Measurements from ENCODE around the gene ARHGAP19.

The ARHGAP19 gene

GRCh38 chr10:97196223-97197029 lies 96.0 kb downstream of the ARHGAP19 start:
- no peak for DNase-seq (ENCODE audit: low read depth, low spot score)

DNA sequence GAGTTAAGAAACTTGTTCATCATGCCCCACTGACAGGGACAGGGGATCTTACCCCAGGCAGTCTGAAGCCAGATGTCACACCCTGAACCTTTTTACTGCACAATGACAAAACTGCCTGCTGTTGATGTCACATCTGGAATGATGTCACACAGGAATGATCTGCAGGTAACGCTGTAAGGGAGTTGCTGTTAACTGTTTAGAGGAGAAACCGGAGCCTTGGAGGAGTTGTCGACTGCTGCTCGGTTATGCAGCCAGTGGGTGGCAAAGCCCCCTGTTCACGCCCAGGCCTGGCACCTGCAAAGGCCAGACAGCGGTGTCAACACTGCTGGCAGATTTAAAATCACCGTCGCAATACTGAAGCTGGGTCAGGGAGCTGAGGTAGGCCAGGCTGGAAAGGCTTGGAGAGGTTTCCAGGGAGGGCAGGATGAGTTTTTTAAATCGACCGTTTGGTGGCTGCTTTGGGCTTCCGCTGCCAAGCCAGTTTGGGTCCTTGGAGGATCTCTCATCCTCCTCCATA lies 96.7 kb downstream of the ARHGAP19 start:
- DNase-seq (ENCODE audit: low read depth, low spot score): no peak

GRCh38 chr10:97192952-97193435 lies 99.4 kb downstream of the ARHGAP19 start:
- no peak for DNase-seq (ENCODE audit: low read depth, low spot score)

GRCh38 chr10:97190450-97190849 lies 102.0 kb downstream of the ARHGAP19 start:
- DNase-seq (ENCODE audit: low read depth, low spot score): no peak

DNA sequence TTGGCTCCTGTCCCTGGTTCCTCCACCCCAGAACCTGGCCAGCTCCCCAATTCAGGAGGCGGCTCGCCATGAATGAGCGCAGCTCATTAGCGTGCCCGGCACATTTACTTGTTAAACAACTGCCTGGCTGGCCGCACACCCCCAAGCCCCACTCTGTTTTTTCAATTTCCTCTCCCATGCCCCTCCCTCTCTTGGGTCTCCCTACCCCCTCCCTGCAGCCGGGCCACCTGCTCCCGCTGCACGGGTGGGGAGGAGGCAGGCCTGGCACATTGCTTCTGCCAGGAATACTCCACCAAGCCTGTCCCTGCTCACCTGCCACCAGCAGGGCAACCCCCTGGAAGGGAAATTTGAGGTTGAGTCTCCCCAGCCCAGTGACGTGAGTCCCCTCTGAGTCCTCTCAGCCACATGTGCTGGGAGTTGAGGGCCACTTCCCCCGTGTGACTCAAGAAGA lies 104.2 kb downstream of the ARHGAP19 start:
- no peak for DNase-seq (ENCODE audit: low read depth, low spot score)

DNA sequence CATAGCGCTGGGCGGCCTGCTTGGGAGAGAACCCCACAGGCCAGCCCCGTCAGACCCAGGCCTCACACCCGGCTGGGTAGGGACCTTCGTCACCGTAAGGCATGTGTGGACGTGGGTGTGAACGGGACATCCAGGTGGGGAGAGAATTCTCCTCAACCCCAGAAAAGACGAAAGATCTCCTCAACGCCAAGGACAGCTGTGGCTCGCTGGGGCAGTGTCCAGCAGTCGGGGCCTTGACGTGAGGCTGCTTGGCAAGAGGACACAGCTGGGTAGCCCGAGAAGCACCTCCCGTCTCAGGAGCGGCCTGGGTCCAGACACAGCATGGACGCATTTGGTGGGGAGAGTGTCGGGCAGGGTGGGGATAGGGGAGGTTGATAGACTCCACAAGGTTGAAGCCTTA lies 105.5 kb downstream of the ARHGAP19 start:
- DNase-seq (ENCODE audit: low read depth, low spot score): no peak

- DNase-seq (ENCODE audit: low read depth, low spot score): no peak
Measured at GRCh38 chr10:97185326-97186058, 106.9 kb downstream of the ARHGAP19 start, which contains the start of gene SLIT1. Gene SLIT1 (minus strand): TSS chr10:97185959. CDS start chr10:97185674, 285 bp downstream.

DNA sequence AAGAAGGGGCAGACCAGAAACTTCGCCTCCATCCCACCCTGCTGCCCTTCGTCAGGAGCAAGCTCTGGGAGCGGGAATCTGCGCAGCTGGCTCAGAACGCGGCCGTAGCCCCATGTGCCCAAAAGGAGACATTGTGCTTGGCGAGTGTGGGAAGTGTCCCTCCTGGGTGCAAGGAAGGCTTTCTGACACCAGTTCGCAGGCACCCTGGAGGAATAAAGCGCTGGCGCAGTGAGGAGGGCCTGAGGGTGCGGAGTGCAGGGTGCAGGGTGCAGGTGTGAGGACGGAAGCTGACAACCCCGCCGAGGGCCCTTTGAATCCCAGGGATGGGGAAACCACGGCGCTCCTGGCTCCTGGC lies 107.5 kb downstream of the ARHGAP19 start:
- DNase-seq (ENCODE audit: low read depth, low spot score): no peak

DNA sequence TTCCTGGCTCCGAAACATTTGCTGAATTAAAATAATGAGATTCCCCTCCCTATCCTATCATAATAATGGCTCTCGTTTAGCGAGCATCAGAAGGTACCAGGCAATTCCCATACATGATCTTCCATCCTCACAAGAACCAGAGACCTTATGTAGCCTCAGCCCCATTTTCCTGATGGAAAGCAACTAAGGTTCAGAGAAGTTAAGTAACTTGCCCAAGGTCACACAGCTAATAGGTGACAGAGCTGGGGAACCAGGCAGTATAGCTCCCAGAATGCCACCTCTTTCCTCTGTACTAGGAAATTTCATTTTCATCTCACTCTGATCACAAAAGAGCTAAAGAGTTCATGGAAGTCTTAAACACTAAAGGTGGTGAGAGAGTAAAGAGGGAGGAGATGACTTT lies 109.1 kb downstream of the ARHGAP19 start:
- DNase-seq (ENCODE audit: low read depth, low spot score): no peak

- DNase-seq (ENCODE audit: low read depth, low spot score): no peak
Measured at GRCh38 chr10:97182288-97182990, 110.0 kb downstream of the ARHGAP19 start.

DNA sequence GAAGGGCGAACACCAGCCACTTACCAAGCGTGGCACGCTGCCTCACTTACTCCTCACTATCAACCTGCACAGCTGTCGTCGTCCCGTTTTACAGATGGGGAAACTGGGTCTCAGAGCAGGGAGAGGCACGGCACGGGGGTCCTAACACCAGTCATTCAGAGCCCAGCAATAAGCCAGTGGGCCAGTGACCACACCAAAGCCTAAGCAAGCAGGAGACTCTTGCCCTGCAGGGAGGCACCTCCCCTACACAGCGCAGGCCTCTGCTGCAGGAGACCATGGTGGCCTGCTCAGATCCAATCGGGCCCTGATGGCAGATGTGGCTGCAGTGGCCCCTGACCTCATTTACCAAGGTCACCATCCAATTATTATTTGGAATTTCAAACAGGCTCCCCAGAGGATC lies 111.5 kb downstream of the ARHGAP19 start:
- DNase-seq (ENCODE audit: low read depth, low spot score): no peak

GRCh38 chr10:97180363-97180755 lies 112.1 kb downstream of the ARHGAP19 start:
- no peak for DNase-seq (ENCODE audit: low read depth, low spot score)

GRCh38 chr10:97179731-97180362 lies 112.6 kb downstream of the ARHGAP19 start:
- no peak for DNase-seq (ENCODE audit: low read depth, low spot score)

- DNase-seq (ENCODE audit: low read depth, low spot score): no peak
Measured at GRCh38 chr10:97179311-97179710, 113.1 kb downstream of the ARHGAP19 start.

DNA sequence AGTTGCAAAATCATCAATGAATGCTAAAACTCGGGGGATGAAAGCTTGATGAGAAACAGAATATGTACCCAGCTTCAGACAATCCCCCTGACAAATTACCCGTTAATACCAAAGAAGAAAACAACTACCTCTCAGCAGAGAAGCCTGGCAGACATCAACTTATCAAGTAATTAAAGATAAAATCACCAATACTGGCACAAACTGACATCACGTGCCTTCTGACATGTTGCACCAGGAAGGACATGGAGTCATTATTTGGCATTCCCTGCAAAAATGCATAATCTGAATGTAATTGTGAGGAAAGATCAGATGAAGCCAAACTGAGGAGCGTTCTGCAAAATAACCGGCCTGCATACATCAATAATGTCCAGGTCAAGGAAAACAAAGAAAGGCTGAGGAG lies 114.4 kb downstream of the ARHGAP19 start:
- DNase-seq (ENCODE audit: low read depth, low spot score): no peak

DNA sequence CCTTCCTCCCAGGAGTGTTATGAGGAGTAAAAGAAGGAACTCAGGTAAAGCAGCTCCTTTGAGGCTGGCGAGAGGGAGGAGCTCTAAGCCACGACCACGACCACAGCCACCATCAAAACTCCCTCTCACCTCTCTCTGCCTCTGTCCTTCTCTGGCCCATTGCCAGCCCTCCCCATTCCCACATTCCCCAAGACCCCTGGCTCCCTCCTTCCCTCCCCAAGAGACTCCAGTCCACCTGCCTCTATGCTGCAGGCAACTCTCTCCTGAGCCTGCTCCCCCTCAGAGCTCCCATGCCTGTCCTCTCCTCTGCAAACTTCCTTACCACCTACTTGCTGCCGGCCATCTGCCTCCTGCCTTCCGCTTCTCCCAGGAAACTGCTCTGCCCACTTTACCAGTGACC lies 116.2 kb downstream of the ARHGAP19 start:
- DNase-seq (ENCODE audit: low read depth, low spot score): no peak

- DNase-seq (ENCODE audit: low read depth, low spot score): no peak
Measured at GRCh38 chr10:97175586-97175985, 116.9 kb downstream of the ARHGAP19 start.

GRCh38 chr10:97174941-97175340 lies 117.5 kb downstream of the ARHGAP19 start:
- no peak for DNase-seq (ENCODE audit: low read depth, low spot score)

GRCh38 chr10:97174276-97174775 lies 118.1 kb downstream of the ARHGAP19 start:
- no peak for DNase-seq (ENCODE audit: low read depth, low spot score)

GRCh38 chr10:97173036-97173435 lies 119.4 kb downstream of the ARHGAP19 start:
- DNase-seq (ENCODE audit: low read depth, low spot score): no peak

Measured in brain pericyte (primary cell).